ENCODE measurements around the gene STC2. TPM values are rescaled to one million over a fixed set of nuclear protein-coding genes. Genes with fewer than 3 reads are reported as not detected.

Gene STC2
- total and polyA plus RNA-seq, 2 experiments from 2014 or later, result 26.6 to 27.8 TPM

DNA sequence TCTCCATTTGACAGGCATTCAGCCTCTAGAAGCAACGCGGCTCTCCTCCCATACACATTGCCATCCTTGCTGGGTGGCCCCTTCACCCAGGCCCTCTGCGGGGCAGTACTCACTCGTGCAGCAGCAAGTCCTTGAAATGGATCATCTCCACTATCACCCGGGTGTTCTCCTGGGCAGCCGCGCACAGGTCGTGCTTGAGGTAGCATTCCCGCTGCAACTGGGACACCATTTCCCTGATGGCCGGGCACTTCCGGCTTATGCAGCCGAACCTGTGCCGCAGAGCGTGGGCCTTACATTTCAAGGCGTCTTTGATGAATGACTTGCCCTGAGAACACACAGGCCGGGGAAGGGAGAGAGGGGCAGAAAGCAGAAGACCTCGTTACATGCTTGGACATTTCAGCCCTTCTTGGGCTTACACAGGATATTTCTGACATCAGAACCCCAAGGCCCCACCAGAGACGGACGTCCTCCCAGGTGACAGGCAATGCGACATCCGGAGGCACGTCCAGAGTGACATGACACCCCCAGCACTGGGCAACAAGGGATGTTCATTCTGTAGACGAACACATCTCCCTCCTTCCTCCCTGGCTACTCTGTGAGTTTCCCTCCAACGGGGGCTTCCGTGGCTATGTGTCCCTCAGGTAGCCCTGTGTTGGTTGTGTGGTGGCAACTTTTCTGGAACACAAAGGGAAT is 5.0 kb downstream of the STC2 start:
- no peak overlapping the region for H3K4me3 ChIP-seq
- DNase-seq (ENCODE audit: low spot score), result no peak
- H4K20me1 ChIP-seq (ENCODE audit: insufficient read depth, poor library complexity, severe bottlenecking), result no peaks in the 10 kb centered on the region
- TF ChIP-seq, protein P1, sequence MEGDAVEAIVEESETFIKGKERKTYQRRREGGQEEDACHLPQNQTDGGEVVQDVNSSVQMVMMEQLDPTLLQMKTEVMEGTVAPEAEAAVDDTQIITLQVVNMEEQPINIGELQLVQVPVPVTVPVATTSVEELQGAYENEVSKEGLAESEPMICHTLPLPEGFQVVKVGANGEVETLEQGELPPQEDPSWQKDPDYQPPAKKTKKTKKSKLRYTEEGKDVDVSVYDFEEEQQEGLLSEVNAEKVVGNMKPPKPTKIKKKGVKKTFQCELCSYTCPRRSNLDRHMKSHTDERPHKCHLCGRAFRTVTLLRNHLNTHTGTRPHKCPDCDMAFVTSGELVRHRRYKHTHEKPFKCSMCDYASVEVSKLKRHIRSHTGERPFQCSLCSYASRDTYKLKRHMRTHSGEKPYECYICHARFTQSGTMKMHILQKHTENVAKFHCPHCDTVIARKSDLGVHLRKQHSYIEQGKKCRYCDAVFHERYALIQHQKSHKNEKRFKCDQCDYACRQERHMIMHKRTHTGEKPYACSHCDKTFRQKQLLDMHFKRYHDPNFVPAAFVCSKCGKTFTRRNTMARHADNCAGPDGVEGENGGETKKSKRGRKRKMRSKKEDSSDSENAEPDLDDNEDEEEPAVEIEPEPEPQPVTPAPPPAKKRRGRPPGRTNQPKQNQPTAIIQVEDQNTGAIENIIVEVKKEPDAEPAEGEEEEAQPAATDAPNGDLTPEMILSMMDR (IDR thresholded peaks at IDR 0.05; ENCODE audit: poor library complexity), result no peak
- TF ChIP-seq EZH2 (IDR thresholded peaks at IDR 0.05; ENCODE audit: borderline replicate concordance) (no peak), EZH2phosphoT487 (IDR thresholded peaks at IDR 0.05; ENCODE audit: low read depth, severe bottlenecking, unreplicated experiment) (no peak)
- H3K4me2 ChIP-seq, result peak overlapping the region; percentile 58
- H3K36me3 ChIP-seq (replicated peaks; ENCODE audit: insufficient read depth, low read depth), result no peaks in the 10 kb centered on the region
- H3K9me2 ChIP-seq (replicated peaks; ENCODE audit: insufficient read depth), result no peaks in the 10 kb centered on the region
- 94% methylated on average over 25 of the region's 25 CpGs for WGBS (ENCODE audit: low lambda C conversion rate, missing lambda C conversion rate)
- H3K27ac ChIP-seq, result peak overlapping the region; percentile 33
- H2AFZ ChIP-seq, result no peak overlapping the region
- peaks cover 17% of the 10 kb centered on the region for H3K27me3 ChIP-seq
- peaks cover 50% of the 10 kb centered on the region for H3K4me1 ChIP-seq (ENCODE audit: insufficient read depth)
- peaks cover 23% of the 10 kb centered on the region for H3K79me2 ChIP-seq
- no peaks in the 10 kb centered on the region for H3K9me3 ChIP-seq (ENCODE audit: low read depth)

DNA sequence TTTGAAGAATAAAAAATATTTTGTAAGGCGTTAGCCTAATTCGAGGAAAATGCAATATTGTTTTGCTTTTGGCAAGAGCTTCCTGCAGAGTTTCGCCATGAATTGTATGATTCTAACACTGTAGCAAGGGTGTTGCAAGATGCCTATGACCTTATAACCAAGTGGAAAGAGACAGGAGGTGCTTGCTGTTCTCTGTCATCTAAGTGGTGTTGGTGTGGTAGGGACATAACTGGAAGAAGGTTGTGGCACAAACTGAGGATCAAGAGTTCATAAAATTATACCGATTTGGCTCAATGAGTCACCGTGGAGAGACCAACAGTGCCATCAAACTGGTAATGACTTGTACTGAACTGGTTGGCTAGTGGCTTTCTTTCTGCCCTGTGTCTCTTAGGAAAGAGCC is 6.3 kb downstream of the STC2 start:
- peaks cover 5% of the 10 kb centered on the region for H3K27me3 ChIP-seq
- no peaks in the 10 kb centered on the region for H4K20me1 ChIP-seq (ENCODE audit: insufficient read depth, poor library complexity, severe bottlenecking)
- no peak overlapping the region for H3K27ac ChIP-seq
- no peak for DNase-seq (ENCODE audit: low spot score)
- TF ChIP-seq, protein P1 (IDR thresholded peaks at IDR 0.05; ENCODE audit: poor library complexity), result no peak
- TF ChIP-seq EZH2 (IDR thresholded peaks at IDR 0.05; ENCODE audit: borderline replicate concordance) (no peak), EZH2phosphoT487 (IDR thresholded peaks at IDR 0.05; ENCODE audit: low read depth, severe bottlenecking, unreplicated experiment) (no peak)
- no peak overlapping the region for H2AFZ ChIP-seq
- peaks cover 37% of the 10 kb centered on the region for H3K4me1 ChIP-seq (ENCODE audit: insufficient read depth)
- no peaks in the 10 kb centered on the region for H3K9me3 ChIP-seq (ENCODE audit: low read depth)
- no peaks in the 10 kb centered on the region for H3K36me3 ChIP-seq (replicated peaks; ENCODE audit: insufficient read depth, low read depth)
- peaks cover 16% of the 10 kb centered on the region for H3K79me2 ChIP-seq
- H3K4me2 ChIP-seq, result no peak overlapping the region
- H3K4me3 ChIP-seq, result no peak overlapping the region
- WGBS (ENCODE audit: low lambda C conversion rate, missing lambda C conversion rate), result 91% methylated on average over 5 of the region's 5 CpGs
- H3K9me2 ChIP-seq (replicated peaks; ENCODE audit: insufficient read depth), result no peaks in the 10 kb centered on the region

DNA sequence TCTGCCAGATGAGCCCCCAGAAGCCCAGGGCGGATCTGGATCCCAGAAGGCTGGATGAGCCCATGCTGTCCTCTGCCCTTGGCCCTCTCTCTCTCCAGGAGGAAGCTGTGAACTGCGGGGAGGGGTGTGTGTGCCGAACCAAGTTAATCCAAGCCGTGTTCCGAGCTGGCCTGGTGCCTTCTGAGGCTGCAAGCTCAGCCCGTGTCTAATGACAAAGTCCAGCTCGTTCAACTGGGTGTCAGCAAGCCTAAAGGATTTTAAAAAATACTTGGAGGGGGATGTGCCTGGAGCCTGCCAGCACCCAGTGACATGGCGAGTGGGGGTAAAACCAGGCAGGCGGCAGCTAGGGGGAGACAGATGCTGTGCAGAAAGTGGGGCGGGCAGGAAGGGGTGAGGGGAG is 8.0 kb downstream of the STC2 start:
- WGBS (ENCODE audit: low lambda C conversion rate, missing lambda C conversion rate), result 41% methylated on average over 9 of the region's 10 CpGs
- no peaks in the 10 kb centered on the region for H3K9me2 ChIP-seq (replicated peaks; ENCODE audit: insufficient read depth)
- peak; percentile 68 for DNase-seq (ENCODE audit: low spot score)
- H3K4me2 ChIP-seq, result peak overlapping the region; percentile 28
- H3K4me3 ChIP-seq, result no peak overlapping the region
- H3K27me3 ChIP-seq, result no peaks in the 10 kb centered on the region
- no peak overlapping the region for H2AFZ ChIP-seq
- peaks cover 43% of the 10 kb centered on the region for H3K4me1 ChIP-seq (ENCODE audit: insufficient read depth)
- no peaks in the 10 kb centered on the region for H3K9me3 ChIP-seq (ENCODE audit: low read depth)
- peak overlapping the region; percentile 55 for H3K27ac ChIP-seq
- H3K79me2 ChIP-seq, result no peaks in the 10 kb centered on the region
- no peaks in the 10 kb centered on the region for H4K20me1 ChIP-seq (ENCODE audit: insufficient read depth, poor library complexity, severe bottlenecking)
- no peaks in the 10 kb centered on the region for H3K36me3 ChIP-seq (replicated peaks; ENCODE audit: insufficient read depth, low read depth)
- no peak for TF ChIP-seq EZH2 (IDR thresholded peaks at IDR 0.05; ENCODE audit: borderline replicate concordance)
- no peak for TF ChIP-seq EZH2phosphoT487 (IDR thresholded peaks at IDR 0.05; ENCODE audit: low read depth, severe bottlenecking, unreplicated experiment)
- TF ChIP-seq, protein P1 (IDR thresholded peaks at IDR 0.05; ENCODE audit: poor library complexity), result peak; percentile 38

Measured in hepatocyte (in vitro differentiated cells).